CD14-positive monocyte (primary cell): Measurements from ENCODE around the gene WWTR1. TPM values are rescaled to one million over a fixed set of nuclear protein-coding genes. Genes with fewer than 3 reads are reported as not detected.

Experiments used
- DNase-seq, 3 donors: peaks; one replicate each; pipeline ENCODE4 v3.0.0-alpha.2; 2011 to 2022
- H2AFZ ChIP-seq: 2 replicates; pipeline ENCODE4 v1.6.0; 2012; ENCODE audit warnings: mild to moderate bottlenecking, low read depth, low read length, inconsistent platforms; ENCODE audit not compliant: insufficient read depth, poor library complexity, severe bottlenecking
- H3K27ac ChIP-seq, 2 donors: 1 replicate in 1 of 2; 2 replicates in 1 of 2; pipeline ENCODE4 v1.5.1; 2012 to 2013; ENCODE audit warnings: low read length in 2 of 2, control low read depth in 1 of 2, inconsistent platforms in 1 of 2, low read depth in 1 of 2, mild to moderate bottlenecking in 1 of 2
- H3K27me3 ChIP-seq, 2 donors: one replicate each; pipeline versions ENCODE4 v1.6.0 to v1.6.1; 2011 to 2013; ENCODE audit warnings: low read length in 2 of 2; ENCODE audit not compliant: control insufficient read depth in 2 of 2, insufficient read depth in 2 of 2
- H3K36me3 ChIP-seq, 2 donors: replicated peaks in 1 of 2; 1 replicate in 1 of 2; 2 replicates in 1 of 2; pipeline versions ENCODE4 v1.5.1 to v1.6.1; 2012 to 2013; ENCODE audit warnings: low read length in 2 of 2, control low read depth in 1 of 2, inconsistent platforms in 1 of 2, mild to moderate bottlenecking in 1 of 2; ENCODE audit not compliant: insufficient read depth in 2 of 2, control insufficient read depth in 1 of 2
- H3K4me1 ChIP-seq, 2 donors: 1 replicate in 1 of 2; 2 replicates in 1 of 2; pipeline versions ENCODE4 v1.5.1 to v1.6.1; 2012 to 2013; ENCODE audit warnings: low read length in 2 of 2, control low read depth in 1 of 2, inconsistent platforms in 1 of 2, mild to moderate bottlenecking in 1 of 2, moderate library complexity in 1 of 2; ENCODE audit not compliant: insufficient read depth in 2 of 2, control insufficient read depth in 1 of 2
- H3K4me2 ChIP-seq: replicated peaks from 2 replicates; pipeline ENCODE3; 2012; ENCODE audit warnings: low read length, moderate library complexity, mild to moderate bottlenecking; ENCODE audit not compliant: poor library complexity, severe bottlenecking; ENCODE audit errors: extremely low read depth
- H3K4me3 ChIP-seq, 3 experiments: fragments of 200-600 bp in 1 of 3; sonication (generic) in 1 of 3; replicated peaks in 1 of 3; 1 replicate in 2 of 3; 2 replicates in 1 of 3; pipeline ENCODE4 v1.5.1; 2011 to 2013; ENCODE audit warnings: low read length in 3 of 3, mild to moderate bottlenecking in 3 of 3, control low read depth in 2 of 3, low read depth in 2 of 3, inconsistent platforms in 1 of 3, moderate library complexity in 1 of 3
- H3K79me2 ChIP-seq: 2 replicates; pipeline ENCODE4 v1.6.0; 2012; ENCODE audit warnings: mild to moderate bottlenecking, control low read depth, inconsistent platforms, low read length, moderate library complexity; ENCODE audit not compliant: insufficient read depth
- H3K9ac ChIP-seq: 2 replicates; pipeline ENCODE4 v1.6.0; 2017; ENCODE audit warnings: low read length, mild to moderate bottlenecking; ENCODE audit not compliant: insufficient read depth, poor library complexity, severe bottlenecking
- H3K9me3 ChIP-seq, 2 donors: replicated peaks in 1 of 2; 1 replicate in 1 of 2; 2 replicates in 1 of 2; pipeline versions ENCODE4 v1.5.1 to v1.6.1; 2012 to 2013; ENCODE audit warnings: low read length in 2 of 2, control low read depth in 1 of 2; ENCODE audit not compliant: control insufficient read depth in 1 of 2, insufficient read depth in 1 of 2
- H4K20me1 ChIP-seq: 2 replicates; pipeline ENCODE4 v1.6.0; 2012; ENCODE audit warnings: mild to moderate bottlenecking, low read length, control low read depth, moderate library complexity; ENCODE audit not compliant: insufficient read depth
- H3K27ac Mint-ChIP-seq, 7 donors: one replicate each; pipeline ENCODE4 v1.8.0; 2020; ENCODE audit warnings: mild to moderate bottlenecking in 7 of 7, mixed read lengths in 7 of 7, moderate library complexity in 6 of 7, inconsistent platforms in 2 of 7
- H3K27me3 Mint-ChIP-seq, 3 donors: one replicate each; pipeline ENCODE4 v1.8.0; 2021 to 2022; ENCODE audit warnings: low read depth in 3 of 3, mild to moderate bottlenecking in 3 of 3, mixed read lengths in 3 of 3, moderate library complexity in 3 of 3, inconsistent platforms in 1 of 3
- H3K36me3 Mint-ChIP-seq, 2 donors: one replicate each; pipeline ENCODE4 v1.8.0; 2020; ENCODE audit warnings: mixed read lengths in 2 of 2, inconsistent platforms in 1 of 2, mild to moderate bottlenecking in 1 of 2
- H3K4me1 Mint-ChIP-seq: one replicate; pipeline ENCODE4 v1.8.0; 2020; ENCODE audit warnings: mild to moderate bottlenecking, mixed read lengths
- H3K4me3 Mint-ChIP-seq, 2 donors: one replicate each; pipeline ENCODE4 v1.8.0; 2020; ENCODE audit warnings: mild to moderate bottlenecking in 2 of 2, mixed read lengths in 2 of 2, moderate library complexity in 1 of 2
- H3K9me3 Mint-ChIP-seq, 7 donors: one replicate each; pipeline ENCODE4 v1.8.0; 2020 to 2022; ENCODE audit warnings: mixed read lengths in 7 of 7, mild to moderate bottlenecking in 6 of 7, moderate library complexity in 6 of 7, inconsistent platforms in 2 of 7
- CTCF ChIP-seq: fragments of 200-600 bp; IDR thresholded peaks from one replicate; pipeline ENCODE4 v1.8.0; 2022; ENCODE audit warnings: antibody characterized with exemption, mild to moderate bottlenecking
- WGBS: methylation state at CpG from one replicate; pipeline ENCODE4 v1.1.5; 2013; ENCODE audit warnings: missing lambda C conversion rate; ENCODE audit not compliant: insufficient coverage; 5-methylcytosine and 5-hydroxymethylcytosine counted together
- intact Hi-C, 2 donors: fragments of 100-400 bp; cut with micrococcal nuclease; formaldehyde crosslinking; loops; one replicate each; pipeline versions ENCODE4 v1.15.0 to v1.15.1; 2023
- polyA plus RNA-seq, 3 donors: library from polyadenylated mRNA; depleted of rRNA in 1 of 3; unstranded in 2 of 3; stranded (reverse) in 1 of 3; fragments of 300-500 nt in 2 of 3; fragments of >200 nt in 1 of 3; fragmentation: Illumina TruSeq in 2 of 3; gene quantifications; 1 replicate in 2 of 3; 2 replicates in 1 of 3; pipeline ENCODE4 v1.2.3, GENCODE V29; 2012 to 2021

The WWTR1 gene
- polyA plus RNA-seq, 3 donors = not detected

GRCh38 chr3:149559525-149559924 lies 98.3 kb downstream of the WWTR1 start:
- Histone ChIP-seq H3K4me3 (no peak overlapping the region), H3K79me2 (no peaks in the 10 kb centered on the region), H3K4me2 (no peak overlapping the region), H3K27me3 (peaks cover 6 to 10% of the 10 kb centered on the region in 2 donors), H4K20me1 (no peaks in the 10 kb centered on the region), H3K9ac (no peak overlapping the region), H3K36me3 (no peaks in the 10 kb centered on the region), H3K27ac (no peak overlapping the region), H2AFZ (no peak overlapping the region), H3K4me1 (no peaks in the 10 kb centered on the region), H3K9me3 (no peaks in the 10 kb centered on the region)
- Mint-ChIP-seq H3K4me1 (no peaks in the 10 kb centered on the region), H3K4me3 (no peak overlapping the region), H3K9me3 (no peaks in the 10 kb centered on the region), H3K36me3 (no peaks in the 10 kb centered on the region), H3K27me3 (peaks cover 10 to 37% (median 12%) of the 10 kb centered on the region in 3 donors), H3K27ac (no peak overlapping the region)
- no peak for TF ChIP-seq CTCF
- WGBS = no CpG with 5 or more reads among the region's 1 CpG
- no peak for DNase-seq
- intact Hi-C loops = no loop called here

- H3K4me1 ChIP-seq = no peaks in the 10 kb centered on the region
- H3K4me1 Mint-ChIP-seq = no peaks in the 10 kb centered on the region
- DNase-seq = no peak
- no peaks in the 10 kb centered on the region for H3K36me3 ChIP-seq
- no peak overlapping the region for H3K9ac ChIP-seq
- H3K4me3 ChIP-seq = no peak overlapping the region
- H4K20me1 ChIP-seq = no peaks in the 10 kb centered on the region
- WGBS = 100% methylated on average over 2 of the region's 2 CpGs
- peaks cover 11 to 48% (median 17%) of the 10 kb centered on the region in 3 donors for H3K27me3 Mint-ChIP-seq
- intact Hi-C loops = no loop called here
- peaks cover 14 to 31% of the 10 kb centered on the region in 2 donors for H3K27me3 ChIP-seq
- H3K79me2 ChIP-seq = no peaks in the 10 kb centered on the region
- H3K27ac Mint-ChIP-seq = no peak overlapping the region
- no peak overlapping the region for H3K27ac ChIP-seq
- TF ChIP-seq CTCF = no peak
- H3K9me3 Mint-ChIP-seq = no peaks in the 10 kb centered on the region
- H2AFZ ChIP-seq = no peak overlapping the region
- no peak overlapping the region for H3K4me3 Mint-ChIP-seq
- no peaks in the 10 kb centered on the region for H3K36me3 Mint-ChIP-seq
- H3K9me3 ChIP-seq = no peaks in the 10 kb centered on the region
- no peak overlapping the region for H3K4me2 ChIP-seq
Measured at GRCh38 chr3:149555927-149556326, 101.9 kb downstream of the WWTR1 start.
